ENCODE data around the gene ADAMTS14.

- TF ChIP-seq CTCF (IDR thresholded peaks at IDR 0.05) (no peak), POLR2A (IDR thresholded peaks at IDR 0.05) (no peak), POLR2AphosphoS5 (IDR thresholded peaks at IDR 0.05) (no peak)
These were observed 5.9 kb downstream of the ADAMTS14 start for GRCh38 chr10:70678250-70678635.
